DND-41 (cell line): ENCODE measurements around the gene MGAT5B.

ENCODE experiments used
- EZH2 ChIP-seq: IDR thresholded peaks from 3 replicates; pipeline ENCODE4 v1.6.1; 2012; ENCODE audit warnings: borderline replicate concordance, low read depth, mild to moderate bottlenecking, moderate library complexity, low read length, inconsistent platforms; ENCODE audit not compliant: severe bottlenecking
- TF ChIP-seq, protein P1 (sequence below): IDR thresholded peaks from 2 replicates; pipeline ENCODE4 v1.5.1; 2012; ENCODE audit warnings: borderline replicate concordance, low read length, moderate library complexity, mild to moderate bottlenecking; ENCODE audit not compliant: poor library complexity, severe bottlenecking; ENCODE audit errors: extremely low read depth

DNA sequence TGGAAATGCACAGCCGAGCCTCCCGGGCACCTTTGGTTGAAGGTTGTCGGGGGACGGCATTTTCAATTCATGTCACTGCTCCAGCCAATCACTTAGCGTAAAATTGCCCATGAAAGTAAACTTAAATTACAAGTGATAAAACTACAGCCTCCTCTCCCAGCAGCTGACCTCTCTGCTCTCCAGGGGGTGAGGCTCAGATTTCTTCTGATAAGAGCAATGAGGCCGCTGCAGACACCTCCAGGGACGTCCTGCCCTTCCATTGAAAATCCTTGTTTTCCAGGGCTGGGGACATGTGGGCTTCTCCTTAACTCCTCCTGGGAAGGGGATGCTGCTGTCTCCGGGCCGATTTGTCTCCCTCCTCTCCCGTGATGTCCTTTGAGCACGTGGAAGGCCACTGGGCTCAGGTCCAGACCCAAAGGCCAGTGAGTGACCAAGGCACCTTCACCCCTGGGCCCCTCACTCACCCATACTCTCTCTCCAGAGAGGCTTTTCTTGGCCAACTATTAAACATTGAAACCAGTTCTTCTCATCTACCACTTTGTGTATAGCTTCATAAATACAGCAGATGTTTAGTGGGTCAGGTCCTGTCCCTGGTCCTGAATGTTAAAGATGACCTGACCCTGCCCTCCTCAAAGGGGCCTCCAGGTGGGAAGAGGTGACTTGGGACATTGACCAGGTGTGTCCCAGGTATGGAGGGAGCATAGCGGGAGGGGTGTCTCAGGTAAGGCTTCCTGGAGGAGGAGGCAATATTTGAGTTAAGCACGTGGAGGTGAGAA lies 52.3 kb downstream of the MGAT5B start:
- TF ChIP-seq, protein P1, sequence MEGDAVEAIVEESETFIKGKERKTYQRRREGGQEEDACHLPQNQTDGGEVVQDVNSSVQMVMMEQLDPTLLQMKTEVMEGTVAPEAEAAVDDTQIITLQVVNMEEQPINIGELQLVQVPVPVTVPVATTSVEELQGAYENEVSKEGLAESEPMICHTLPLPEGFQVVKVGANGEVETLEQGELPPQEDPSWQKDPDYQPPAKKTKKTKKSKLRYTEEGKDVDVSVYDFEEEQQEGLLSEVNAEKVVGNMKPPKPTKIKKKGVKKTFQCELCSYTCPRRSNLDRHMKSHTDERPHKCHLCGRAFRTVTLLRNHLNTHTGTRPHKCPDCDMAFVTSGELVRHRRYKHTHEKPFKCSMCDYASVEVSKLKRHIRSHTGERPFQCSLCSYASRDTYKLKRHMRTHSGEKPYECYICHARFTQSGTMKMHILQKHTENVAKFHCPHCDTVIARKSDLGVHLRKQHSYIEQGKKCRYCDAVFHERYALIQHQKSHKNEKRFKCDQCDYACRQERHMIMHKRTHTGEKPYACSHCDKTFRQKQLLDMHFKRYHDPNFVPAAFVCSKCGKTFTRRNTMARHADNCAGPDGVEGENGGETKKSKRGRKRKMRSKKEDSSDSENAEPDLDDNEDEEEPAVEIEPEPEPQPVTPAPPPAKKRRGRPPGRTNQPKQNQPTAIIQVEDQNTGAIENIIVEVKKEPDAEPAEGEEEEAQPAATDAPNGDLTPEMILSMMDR, result no peak
- no peak for TF ChIP-seq EZH2
